Upper lobe of right lung (tissue), 1 donor: ENCODE measurements around the gene OR5AR1. TPM values are rescaled to one million over a fixed set of nuclear protein-coding genes. Genes with fewer than 3 reads are reported as not detected.

Experiments used
- ATAC-seq: fragments of 200-7000 bp; cut with Tn5 transposase; one replicate; pipeline ENCODE4 v1.9.1; 2020; ENCODE audit warnings: mild to moderate bottlenecking, moderate library complexity
- DNase-seq: peaks from one replicate; pipeline ENCODE4 v3.0.0-alpha.2; 2020
- H3K27ac ChIP-seq: fragments of 200-600 bp; one replicate; pipeline ENCODE4 v1.8.0; 2022
- H3K27me3 ChIP-seq: fragments of 200-600 bp; one replicate; pipeline ENCODE4 v1.8.0; 2022; ENCODE audit warnings: mild to moderate bottlenecking
- H3K36me3 ChIP-seq: fragments of 200-600 bp; one replicate; pipeline ENCODE4 v1.8.0; 2022
- H3K4me1 ChIP-seq: fragments of 200-600 bp; one replicate; pipeline ENCODE4 v1.8.0; 2022
- H3K4me3 ChIP-seq: fragments of 200-600 bp; one replicate; pipeline ENCODE4 v1.8.0; 2022; ENCODE audit warnings: mild to moderate bottlenecking
- H3K9me3 ChIP-seq: fragments of 200-600 bp; one replicate; pipeline ENCODE4 v1.8.0; 2022
- intact Hi-C: fragments of 100-400 bp; cut with DNase I; formaldehyde crosslinking; loops from one replicate; pipeline ENCODE4 v1.11.0; 2022
- total RNA-seq: library from RNA; stranded (reverse); fragmentation: NEBNext Ultra II Directional; extraction: Animal tissue kit (Norgen Biotek cat#: 25700); gene quantifications from one replicate; pipeline ENCODE4 v1.2.1, GENCODE V29; 2021
- TF ChIP-seq, protein P1 (sequence below): fragments of 200-600 bp; IDR thresholded peaks from one replicate; pipeline ENCODE4 v1.8.0; 2022; ENCODE audit warnings: antibody characterized with exemption
- donor health status: DM: no; HTN: yes; CAD: no; lungs with severe emphysema.

OR5AR1 gene
- total RNA-seq, 1 donor from 2014 or later: not detected

- no peaks in the 10 kb centered on the region for H3K36me3 ChIP-seq
- no peak within 1 kb of the TSS for H3K27ac ChIP-seq
- H3K4me1 ChIP-seq: no peaks in the 10 kb centered on the region
- DNase-seq: no peak
- no peaks in the 10 kb centered on the region for H3K9me3 ChIP-seq
- intact Hi-C loops: no loop called here
- H3K4me3 ChIP-seq: no peak within 1 kb of the TSS
- ATAC-seq: no peak
- no peaks in the 10 kb centered on the region for H3K27me3 ChIP-seq
- TF ChIP-seq, protein P1, sequence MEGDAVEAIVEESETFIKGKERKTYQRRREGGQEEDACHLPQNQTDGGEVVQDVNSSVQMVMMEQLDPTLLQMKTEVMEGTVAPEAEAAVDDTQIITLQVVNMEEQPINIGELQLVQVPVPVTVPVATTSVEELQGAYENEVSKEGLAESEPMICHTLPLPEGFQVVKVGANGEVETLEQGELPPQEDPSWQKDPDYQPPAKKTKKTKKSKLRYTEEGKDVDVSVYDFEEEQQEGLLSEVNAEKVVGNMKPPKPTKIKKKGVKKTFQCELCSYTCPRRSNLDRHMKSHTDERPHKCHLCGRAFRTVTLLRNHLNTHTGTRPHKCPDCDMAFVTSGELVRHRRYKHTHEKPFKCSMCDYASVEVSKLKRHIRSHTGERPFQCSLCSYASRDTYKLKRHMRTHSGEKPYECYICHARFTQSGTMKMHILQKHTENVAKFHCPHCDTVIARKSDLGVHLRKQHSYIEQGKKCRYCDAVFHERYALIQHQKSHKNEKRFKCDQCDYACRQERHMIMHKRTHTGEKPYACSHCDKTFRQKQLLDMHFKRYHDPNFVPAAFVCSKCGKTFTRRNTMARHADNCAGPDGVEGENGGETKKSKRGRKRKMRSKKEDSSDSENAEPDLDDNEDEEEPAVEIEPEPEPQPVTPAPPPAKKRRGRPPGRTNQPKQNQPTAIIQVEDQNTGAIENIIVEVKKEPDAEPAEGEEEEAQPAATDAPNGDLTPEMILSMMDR: no peak
Observed at GRCh38 chr11:56698795-56699194, 35.3 kb downstream of the OR5AR1 start, which contains the start of gene OR9G1. OR9G1 (plus strand) TSS chr11:56699095; CDS start chr11:56700388, 1,293 bp downstream.

DNA sequence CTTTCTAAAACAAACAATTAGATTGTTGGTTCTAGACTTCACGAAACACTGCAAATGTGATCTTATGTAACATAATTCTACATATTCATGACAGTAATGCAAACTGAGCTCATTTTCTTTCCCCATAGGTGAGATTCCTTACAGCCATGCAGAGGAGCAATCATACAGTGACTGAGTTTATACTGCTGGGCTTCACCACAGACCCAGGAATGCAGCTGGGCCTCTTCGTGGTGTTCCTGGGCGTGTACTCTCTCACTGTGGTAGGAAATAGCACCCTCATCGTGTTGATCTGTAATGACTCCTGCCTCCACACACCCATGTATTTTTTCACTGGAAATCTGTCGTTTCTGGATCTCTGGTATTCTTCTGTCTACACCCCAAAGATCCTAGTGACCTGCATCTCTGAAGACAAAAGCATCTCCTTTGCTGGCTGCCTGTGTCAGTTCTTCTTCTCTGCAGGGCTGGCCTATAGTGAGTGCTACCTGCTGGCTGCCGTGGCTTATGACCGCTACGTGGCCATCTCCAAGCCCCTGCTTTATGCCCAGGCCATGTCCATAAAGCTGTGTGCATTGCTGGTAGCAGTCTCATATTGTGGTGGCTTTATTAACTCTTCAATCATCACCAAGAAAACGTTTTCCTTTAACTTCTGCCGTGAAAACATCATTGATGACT is 36.9 kb downstream of the OR5AR1 start:
- H3K36me3 ChIP-seq: no peaks in the 10 kb centered on the region
- H3K9me3 ChIP-seq: no peaks in the 10 kb centered on the region
- intact Hi-C loops: no loop called here
- H3K27me3 ChIP-seq: no peaks in the 10 kb centered on the region
- H3K4me3 ChIP-seq: no peak overlapping the region
- TF ChIP-seq, protein P1: no peak
- DNase-seq (no peak), ATAC-seq (peak; percentile 57)
- no peak overlapping the region for H3K27ac ChIP-seq
- H3K4me1 ChIP-seq: no peaks in the 10 kb centered on the region

- Histone ChIP-seq H3K36me3 (no peaks in the 10 kb centered on the region), H3K27me3 (no peaks in the 10 kb centered on the region), H3K4me1 (no peaks in the 10 kb centered on the region), H3K9me3 (no peaks in the 10 kb centered on the region), H3K4me3 (no peak overlapping the region), H3K27ac (no peak overlapping the region)
- peak; percentile 41 for ATAC-seq
- TF ChIP-seq, protein P1: no peak
- intact Hi-C loops: no loop called here
- DNase-seq: no peak
Observed at GRCh38 chr11:56700914-56701485, 37.5 kb downstream of the OR5AR1 start.

DNA sequence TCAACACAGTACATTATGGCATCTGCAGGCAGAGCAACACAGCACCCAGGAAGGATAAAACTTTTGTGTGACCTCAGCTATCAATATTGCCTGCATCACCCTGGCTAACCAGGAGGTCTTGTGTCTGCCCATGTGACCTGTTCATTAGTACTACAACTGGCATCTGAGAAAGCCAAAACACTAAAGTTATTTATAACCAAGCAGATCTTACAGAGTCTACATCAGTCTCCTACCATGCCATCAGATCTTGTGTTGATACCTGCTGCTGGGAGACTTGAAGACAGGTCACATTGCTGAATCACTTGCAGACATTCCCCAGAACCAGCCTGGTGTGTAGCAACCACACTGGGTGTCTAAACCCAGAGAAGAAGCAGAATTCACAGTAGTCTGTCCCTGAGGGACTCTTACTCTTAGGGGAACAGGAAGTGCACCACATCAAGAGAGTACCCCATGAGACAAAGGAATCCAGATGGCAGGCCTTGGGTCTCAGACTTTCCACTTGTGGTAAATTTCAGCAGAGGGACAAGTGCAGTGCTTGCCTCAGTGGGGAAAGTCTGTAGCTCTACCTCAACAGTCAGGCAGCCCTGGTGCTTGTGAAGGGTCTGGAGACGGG is 42.4 kb downstream of the OR5AR1 start:
- no peaks in the 10 kb centered on the region for H3K9me3 ChIP-seq
- no peak for DNase-seq
- no peaks in the 10 kb centered on the region for H3K4me1 ChIP-seq
- H3K27me3 ChIP-seq: no peaks in the 10 kb centered on the region
- TF ChIP-seq, protein P1: no peak
- no peaks in the 10 kb centered on the region for H3K36me3 ChIP-seq
- ATAC-seq: no peak
- H3K27ac ChIP-seq: no peak overlapping the region
- no peak overlapping the region for H3K4me3 ChIP-seq
- intact Hi-C loops: no loop called here

- ATAC-seq: no peak
- Histone ChIP-seq H3K4me3 (no peak overlapping the region), H3K27me3 (no peaks in the 10 kb centered on the region), H3K36me3 (no peaks in the 10 kb centered on the region), H3K4me1 (no peaks in the 10 kb centered on the region), H3K27ac (no peak overlapping the region), H3K9me3 (no peaks in the 10 kb centered on the region)
- intact Hi-C loops: no loop called here
- DNase-seq: no peak
- TF ChIP-seq, protein P1: no peak
Observed at GRCh38 chr11:56706486-56706885, 43.0 kb downstream of the OR5AR1 start.
